NCI-H146 (cell line): ENCODE data around the gene PARVA.

ENCODE experiments used
- DNase-seq: peaks from one replicate; lab custom pipeline; 2025; lab: John Stamatoyannopoulos, UW

Gene PARVA

GRCh38 chr11:12556155-12556554 lies 178.8 kb downstream of the PARVA start:
- no peak for DNase-seq

- no peak for DNase-seq
Observed at GRCh38 chr11:12556788-12557384, 179.5 kb downstream of the PARVA start.

- no peak for DNase-seq
Observed at GRCh38 chr11:12559011-12559410, 181.6 kb downstream of the PARVA start.

- DNase-seq, result no peak
Observed at GRCh38 chr11:12560362-12560761, 183.0 kb downstream of the PARVA start.

- no peak for DNase-seq
Observed at GRCh38 chr11:12560861-12561260, 183.5 kb downstream of the PARVA start.

- no peak for DNase-seq
Observed at GRCh38 chr11:12564012-12564411, 186.6 kb downstream of the PARVA start.

- no peak for DNase-seq
Observed at GRCh38 chr11:12565406-12565805, 188.0 kb downstream of the PARVA start.

GRCh38 chr11:12567746-12568460 lies 190.5 kb downstream of the PARVA start:
- DNase-seq, result no peak

GRCh38 chr11:12569499-12570425 lies 192.4 kb downstream of the PARVA start:
- DNase-seq, result no peak

GRCh38 chr11:12573707-12574485 lies 196.5 kb downstream of the PARVA start:
- no peak for DNase-seq

GRCh38 chr11:12577725-12578644 lies 200.6 kb downstream of the PARVA start:
- no peak for DNase-seq

- DNase-seq, result no peak
Observed at GRCh38 chr11:12581416-12581815, 204.0 kb downstream of the PARVA start.

- DNase-seq, result peak; percentile 38
Observed at GRCh38 chr11:12581923-12582322, 204.6 kb downstream of the PARVA start.
